Choroid plexus epithelial cell (primary cell): ENCODE results near the gene IL11RA.

Experiments
- DNase-seq: peaks from one replicate; pipeline ENCODE4 v3.0.0-alpha.2; 2010; ENCODE audit warnings: low read depth
- H3K4me3 ChIP-seq: 2 replicates; pipeline ENCODE4 v1.5.1; 2011; ENCODE audit warnings: low read depth, mild to moderate bottlenecking, control low read depth, low read length, moderate library complexity
- TF ChIP-seq, protein P1 (sequence below): conservative IDR thresholded peaks from 2 replicates; pipeline ENCODE4 v1.5.1; 2011; ENCODE audit warnings: low read depth, mild to moderate bottlenecking, control low read depth, inconsistent platforms, low read length, moderate library complexity

Gene IL11RA

DNA sequence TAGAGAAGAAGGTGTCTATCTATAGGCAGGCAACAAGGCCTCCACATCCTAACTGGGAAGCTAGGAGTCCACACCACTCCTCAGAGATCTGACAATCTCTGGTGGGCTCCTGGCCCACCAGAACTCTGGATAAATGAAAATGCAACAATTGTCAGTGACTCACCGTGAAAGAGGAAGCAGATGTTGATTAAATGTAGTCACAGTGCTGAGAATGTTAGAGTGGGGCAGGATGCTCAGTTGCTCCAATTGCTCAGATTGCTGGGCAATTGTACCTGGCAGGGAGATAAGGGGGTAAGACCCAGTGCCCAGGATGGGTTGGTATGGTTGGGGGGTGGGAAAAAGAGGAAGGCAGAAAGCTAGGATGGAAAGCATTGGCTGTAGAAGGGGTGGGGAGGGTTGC, 34.7 kb downstream of the IL11RA start:
- TF ChIP-seq, protein P1, sequence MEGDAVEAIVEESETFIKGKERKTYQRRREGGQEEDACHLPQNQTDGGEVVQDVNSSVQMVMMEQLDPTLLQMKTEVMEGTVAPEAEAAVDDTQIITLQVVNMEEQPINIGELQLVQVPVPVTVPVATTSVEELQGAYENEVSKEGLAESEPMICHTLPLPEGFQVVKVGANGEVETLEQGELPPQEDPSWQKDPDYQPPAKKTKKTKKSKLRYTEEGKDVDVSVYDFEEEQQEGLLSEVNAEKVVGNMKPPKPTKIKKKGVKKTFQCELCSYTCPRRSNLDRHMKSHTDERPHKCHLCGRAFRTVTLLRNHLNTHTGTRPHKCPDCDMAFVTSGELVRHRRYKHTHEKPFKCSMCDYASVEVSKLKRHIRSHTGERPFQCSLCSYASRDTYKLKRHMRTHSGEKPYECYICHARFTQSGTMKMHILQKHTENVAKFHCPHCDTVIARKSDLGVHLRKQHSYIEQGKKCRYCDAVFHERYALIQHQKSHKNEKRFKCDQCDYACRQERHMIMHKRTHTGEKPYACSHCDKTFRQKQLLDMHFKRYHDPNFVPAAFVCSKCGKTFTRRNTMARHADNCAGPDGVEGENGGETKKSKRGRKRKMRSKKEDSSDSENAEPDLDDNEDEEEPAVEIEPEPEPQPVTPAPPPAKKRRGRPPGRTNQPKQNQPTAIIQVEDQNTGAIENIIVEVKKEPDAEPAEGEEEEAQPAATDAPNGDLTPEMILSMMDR: no peak
- no peak overlapping the region for H3K4me3 ChIP-seq
- DNase-seq: no peak

DNA sequence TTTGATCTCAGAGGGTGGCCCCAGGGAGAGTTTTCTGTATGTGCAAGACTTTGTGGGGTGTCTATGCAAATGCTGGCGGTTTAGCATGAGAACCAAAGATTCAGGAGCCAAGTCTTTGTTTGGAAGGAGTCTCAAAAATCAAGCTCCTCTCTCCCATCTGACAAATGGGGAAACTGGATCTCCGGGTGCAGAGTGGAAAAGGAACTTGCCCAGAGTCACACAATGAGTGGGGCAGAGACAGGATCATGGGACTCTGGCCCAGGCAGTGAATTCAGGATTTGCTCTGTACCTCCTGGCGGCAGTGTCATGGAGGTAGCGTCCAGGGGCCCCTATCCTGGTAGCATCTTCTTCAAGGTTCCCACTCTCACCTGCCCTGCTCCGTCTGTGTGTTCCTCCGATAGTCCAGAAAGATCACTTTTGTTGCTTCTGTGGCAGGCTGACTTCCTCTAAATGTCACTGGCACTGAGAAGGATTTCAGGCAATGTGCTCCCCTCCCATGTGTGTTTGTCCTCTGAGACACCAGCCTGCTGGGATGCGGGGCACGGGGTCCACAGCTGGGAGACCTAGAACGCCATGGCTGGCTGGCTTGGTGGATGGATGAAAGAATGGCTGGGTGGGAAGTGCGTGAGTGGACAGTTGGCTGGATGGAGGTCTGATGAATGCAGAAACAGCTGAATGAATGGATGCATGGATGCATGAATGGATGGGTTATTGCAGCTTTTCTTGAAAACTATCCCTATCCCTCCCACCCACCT, 35.5 kb downstream of the IL11RA start:
- TF ChIP-seq, protein P1: no peak
- no peak for DNase-seq
- H3K4me3 ChIP-seq: no peak overlapping the region

DNA sequence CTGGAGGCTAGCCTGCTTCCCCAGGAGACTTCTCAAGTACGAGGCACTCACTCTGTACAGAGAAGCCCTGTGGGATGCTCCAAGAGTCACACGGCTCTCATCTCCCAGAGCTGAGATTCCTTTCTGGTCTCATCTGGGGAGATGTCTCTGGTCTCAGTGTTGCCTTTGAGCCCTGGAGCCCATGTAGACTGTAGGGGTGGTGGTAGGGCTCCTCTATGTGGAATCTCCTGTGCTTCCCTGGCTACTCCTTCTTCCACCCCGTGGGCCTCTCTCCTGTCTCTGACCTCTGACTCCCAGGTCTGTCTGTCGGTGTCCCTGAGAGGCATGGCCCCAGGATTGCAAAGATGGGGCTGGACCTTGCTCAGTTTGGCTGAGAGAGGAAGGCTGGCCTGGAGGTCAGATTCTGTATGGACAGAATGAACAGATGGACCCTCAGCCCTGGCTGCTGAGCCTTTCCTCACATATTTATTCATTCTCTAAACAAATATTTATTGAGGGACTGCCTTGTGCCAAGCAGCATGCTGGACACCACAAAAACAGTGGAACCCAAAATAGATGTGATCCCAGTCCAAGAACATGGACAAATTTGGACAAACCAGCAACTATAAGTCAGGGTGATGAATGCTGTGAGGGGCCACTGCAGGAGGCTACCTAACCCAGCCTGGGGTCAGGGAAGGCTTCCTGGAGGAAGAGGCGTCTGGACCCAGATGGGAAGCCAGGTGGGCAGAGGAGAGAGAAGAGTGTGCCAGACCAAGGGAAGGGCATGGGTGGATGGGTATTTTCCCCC, 36.5 kb downstream of the IL11RA start:
- no peak for DNase-seq
- TF ChIP-seq, protein P1: no peak
- no peak overlapping the region for H3K4me3 ChIP-seq

DNA sequence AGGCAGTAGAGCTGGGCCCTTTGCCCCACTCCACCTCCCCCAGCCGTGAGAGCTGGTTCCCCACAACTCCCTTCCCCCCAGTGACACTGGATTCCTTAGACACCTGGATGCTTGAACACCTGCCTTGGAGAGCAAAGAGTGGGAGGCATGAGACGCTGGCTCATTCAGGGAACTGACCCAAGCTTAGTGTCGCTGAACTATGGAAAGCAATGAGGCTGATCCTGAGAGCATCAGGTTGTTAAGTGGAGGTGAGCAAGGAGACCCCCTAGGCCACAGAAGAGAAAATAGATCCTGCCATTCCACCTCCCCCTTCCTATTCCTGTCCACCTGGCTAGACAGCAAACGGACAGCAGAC, 37.1 kb downstream of the IL11RA start:
- H3K4me3 ChIP-seq: no peak overlapping the region
- TF ChIP-seq, protein P1: no peak
- no peak for DNase-seq

DNA sequence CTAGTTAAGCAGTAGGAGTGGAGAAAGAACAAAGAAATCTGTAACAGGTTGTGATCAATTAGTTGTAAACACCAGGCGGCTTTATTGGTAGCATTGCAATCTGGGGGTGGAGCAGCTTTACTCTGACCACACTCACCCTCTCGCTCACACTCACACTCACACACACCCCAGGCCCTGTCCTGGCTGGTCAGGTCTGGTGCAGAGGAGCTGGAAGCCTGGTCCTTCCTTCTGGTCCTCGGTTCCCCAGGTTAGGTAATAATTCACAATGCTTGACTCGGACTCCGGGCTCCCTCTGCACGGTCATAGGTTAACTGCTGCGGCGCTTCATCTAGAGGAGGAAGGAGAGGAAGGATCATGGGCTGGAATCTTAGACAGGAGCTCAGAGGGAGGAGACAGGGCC, 37.5 kb downstream of the IL11RA start:
- DNase-seq: no peak
- no peak overlapping the region for H3K4me3 ChIP-seq
- TF ChIP-seq, protein P1: no peak

DNA sequence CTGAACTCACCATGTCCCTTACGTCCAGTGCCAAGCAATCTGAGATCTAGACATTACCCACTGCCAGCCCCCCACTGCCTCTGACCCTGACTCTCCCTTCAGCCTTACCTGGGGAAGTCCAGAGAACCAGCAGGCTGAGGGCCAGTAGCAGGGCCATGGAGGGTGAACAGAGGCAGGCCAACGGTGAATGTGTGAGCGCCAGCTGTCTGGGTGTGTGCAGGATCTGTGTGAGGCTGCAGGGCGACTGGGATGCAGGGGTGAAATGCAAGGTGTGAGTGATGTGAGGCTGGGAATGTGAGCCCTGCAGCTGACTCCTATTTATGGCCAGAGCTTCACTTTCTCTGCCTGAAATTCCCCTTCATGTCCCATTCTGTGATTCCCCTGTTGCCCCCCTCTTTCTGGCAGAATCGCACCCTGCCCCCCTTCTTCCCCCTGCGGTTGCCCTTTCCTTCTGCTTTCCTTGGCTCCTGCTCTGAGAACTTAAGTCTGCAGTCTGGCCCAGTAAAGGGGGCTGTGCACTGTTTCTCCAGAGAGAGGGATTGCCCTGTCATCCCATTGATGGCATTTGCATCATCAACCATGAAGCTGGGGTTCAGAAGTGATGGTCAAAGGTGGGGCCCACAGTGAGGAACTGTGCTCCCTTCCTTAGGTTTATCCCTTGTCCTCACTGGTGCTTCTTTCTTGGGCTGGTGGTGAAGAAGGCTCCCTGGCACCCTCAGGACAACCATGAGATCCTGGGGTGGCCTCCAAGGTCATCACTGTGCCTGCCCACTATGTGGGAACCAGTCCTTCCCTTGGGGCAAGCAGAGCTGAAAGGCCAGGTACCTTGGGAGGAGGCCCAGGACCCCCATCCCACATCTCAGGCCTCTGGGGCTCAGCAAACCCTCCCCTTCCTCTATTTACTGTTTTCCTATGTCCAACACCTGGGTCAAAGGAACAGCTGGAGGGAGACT, 39.3 kb downstream of the IL11RA start, which contains the start of gene CCL19:
CCL19 (minus strand) TSS at position 294 of the 953 bp plus-strand sequence; CDS start at position 157, 137 bp downstream.
- no peak within 1 kb of the TSS for H3K4me3 ChIP-seq
- TF ChIP-seq, protein P1: no peak
- DNase-seq: no peak
